ENCODE data around the gene FNTB. TPM values are rescaled to one million over a fixed set of nuclear protein-coding genes. Genes with fewer than 3 reads are reported as not detected.

The FNTB gene
- total and polyA plus RNA-seq, 2 of the 13 experiments (the other 11 are each of a cell fraction or from before 2014, with no cell fraction given), result 23.6 to 28.5 TPM

DNA sequence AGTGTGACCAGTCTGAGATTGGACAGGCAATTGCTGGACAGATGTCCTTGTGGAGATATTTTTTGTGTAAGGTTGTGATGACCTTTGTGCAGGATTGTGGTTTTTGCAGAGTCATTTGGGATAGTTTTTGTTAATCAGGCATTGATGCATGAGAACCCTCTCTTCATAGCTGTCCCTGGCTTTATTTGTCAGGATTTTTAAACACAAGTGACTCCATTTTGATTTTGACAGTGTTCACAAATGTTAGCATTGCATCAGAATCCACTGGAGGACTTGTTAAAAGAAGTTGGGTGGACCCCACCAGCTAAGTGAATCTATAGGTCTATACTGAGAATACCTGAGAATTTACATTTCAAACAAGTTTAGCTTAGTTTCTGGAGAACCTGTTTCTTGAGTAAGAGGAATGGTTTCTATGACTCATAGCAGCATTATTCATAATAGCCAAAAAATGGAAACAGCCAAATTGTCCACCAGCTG lies 11.8 kb downstream of the FNTB start:
- CTCF ChIA-PET (ENCODE audit: low intra/inter-chr PET ratio, low total read pairs), result no interaction called here
- ATAC-seq (no peak), FAIRE-seq (peak; percentile 21), DNase-seq (ENCODE audit: low spot score) (no peak)
- Histone ChIP-seq H2AFZ (ENCODE audit: low read length) (no peak overlapping the region), H3K4me3 (replicated peaks in 1 of 3; ENCODE audit: insufficient read depth in 1 of 3, low read depth in 2 of 3, low read length in 3 of 3) (no peak overlapping the region), H3K4me2 (ENCODE audit: low read depth, low read length) (no peak overlapping the region), H3K9me3 (ENCODE audit: low read length) (no peaks in the 10 kb centered on the region), H3K79me2 (ENCODE audit: insufficient read depth, low read length) (peaks cover 52% of the 10 kb centered on the region), H4K20me1 (ENCODE audit: insufficient read depth, low read length) (no peaks in the 10 kb centered on the region), H3K9ac (ENCODE audit: insufficient read depth, low read depth, low read length) (no peak overlapping the region), H3K27me3 (ENCODE audit: control insufficient read depth in 1 of 2, insufficient read depth in 2 of 2, low read length in 2 of 2) (no peaks in the 10 kb centered on the region), H3K4me1 (ENCODE audit: insufficient read depth, low read length) (peaks cover 30% of the 10 kb centered on the region), H3K27ac (ENCODE audit: extremely low read length, insufficient read depth, low read length) (no peak overlapping the region), H3K36me3 (replicated peaks in 1 of 2; ENCODE audit: control insufficient read depth in 1 of 2, insufficient read depth in 2 of 2, low read length in 2 of 2) (no peaks in the 10 kb centered on the region)
- TF ChIP-seq ZNF780A (CRISPR knock-in tag; IDR thresholded peaks at IDR 0.05) (no peak), ZNF383 (CRISPR knock-in tag; IDR thresholded peaks at IDR 0.05; ENCODE audit: borderline replicate concordance) (no peak), MXD4 (CRISPR knock-in tag; IDR thresholded peaks at IDR 0.05) (no peak), SMAD3 (CRISPR knock-in tag; IDR thresholded peaks at IDR 0.05) (no peak)
- no TSS peak for BruUV-seq (replicated peaks)
- in situ Hi-C loops (cut with HindIII; ENCODE audit: extremely low pct_ligation_motif_present, low pct_unique_long_range_greater_than_20kb), result no loop called here
- POLR2A ChIA-PET, result interaction anchor here (2.3 kb wide), 1 partner anchor 12 kb away, joined by 12 read pairs; the partner anchor contains the start of gene FNTB
- intact Hi-C loops (cut with micrococcal nuclease; ENCODE audit: unreplicated experiment), result no loop called here

DNA sequence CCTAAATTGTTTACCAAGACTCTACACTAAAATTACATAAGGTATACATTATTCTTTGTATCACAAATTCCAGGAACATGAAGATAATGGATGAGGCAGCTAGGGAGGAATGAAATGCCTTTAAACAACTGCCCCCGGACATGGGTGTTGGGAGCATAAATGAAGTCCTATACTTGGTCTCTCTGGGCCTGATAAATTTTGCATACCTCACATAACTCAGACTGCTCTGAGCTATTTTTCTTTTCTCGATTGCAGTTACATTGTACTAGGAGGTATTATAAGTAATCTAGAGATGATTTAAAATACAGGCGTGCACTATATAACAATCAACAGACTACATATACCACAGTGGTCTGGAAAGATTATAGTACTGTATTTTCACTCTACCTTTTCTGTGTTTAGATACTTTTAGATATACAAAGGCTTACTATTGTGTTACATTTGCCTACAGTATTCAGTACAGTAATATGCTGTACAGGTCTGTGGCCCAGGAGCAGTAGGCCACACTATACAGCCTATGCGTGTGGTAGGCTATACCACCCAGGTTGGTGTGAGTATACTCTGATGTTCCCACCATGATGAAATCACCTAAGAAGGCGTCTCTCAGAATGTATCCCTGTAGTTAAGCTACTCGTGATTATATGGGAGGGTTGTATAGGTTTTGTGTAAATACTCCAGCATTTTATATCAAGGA lies 14.3 kb downstream of the FNTB start:
- ChIA-PET POLR2A (interaction anchor here (0.7 kb wide), 1 partner anchor 11 kb away, joined by 3 read pairs; no protein-coding TSS in a partner anchor), CTCF (ENCODE audit: low intra/inter-chr PET ratio, low total read pairs) (no interaction called here)
- BruUV-seq (replicated peaks), result no TSS peak
- WGBS (ENCODE audit: low lambda C conversion rate), result 93% methylated on average over 6 of the region's 6 CpGs
- Histone ChIP-seq H3K4me2 (ENCODE audit: low read depth, low read length) (no peak overlapping the region), H3K36me3 (replicated peaks in 1 of 2; ENCODE audit: control insufficient read depth in 1 of 2, insufficient read depth in 2 of 2, low read length in 2 of 2) (peaks cover 7 to 15% of the 10 kb centered on the region in 2 experiments), H3K9ac (ENCODE audit: insufficient read depth, low read depth, low read length) (no peak overlapping the region), H3K4me3 (replicated peaks in 1 of 3; ENCODE audit: insufficient read depth in 1 of 3, low read depth in 2 of 3, low read length in 3 of 3) (no peak overlapping the region), H3K27me3 (ENCODE audit: control insufficient read depth in 1 of 2, insufficient read depth in 2 of 2, low read length in 2 of 2) (no peaks in the 10 kb centered on the region), H4K20me1 (ENCODE audit: insufficient read depth, low read length) (no peaks in the 10 kb centered on the region), H3K9me3 (ENCODE audit: low read length) (no peaks in the 10 kb centered on the region), H2AFZ (ENCODE audit: low read length) (no peak overlapping the region), H3K4me1 (ENCODE audit: insufficient read depth, low read length) (peaks cover 27% of the 10 kb centered on the region), H3K79me2 (ENCODE audit: insufficient read depth, low read length) (peaks cover 37% of the 10 kb centered on the region), H3K27ac (ENCODE audit: extremely low read length, insufficient read depth, low read length) (no peak overlapping the region)
- in situ Hi-C loops (cut with HindIII; ENCODE audit: extremely low pct_ligation_motif_present, low pct_unique_long_range_greater_than_20kb) (no loop called here), intact Hi-C loops (cut with micrococcal nuclease; ENCODE audit: unreplicated experiment) (no loop called here)
- DNase-seq (ENCODE audit: low spot score), result no peak
- no peak for ATAC-seq
- FAIRE-seq, result no peak
- TF ChIP-seq, protein P1, sequence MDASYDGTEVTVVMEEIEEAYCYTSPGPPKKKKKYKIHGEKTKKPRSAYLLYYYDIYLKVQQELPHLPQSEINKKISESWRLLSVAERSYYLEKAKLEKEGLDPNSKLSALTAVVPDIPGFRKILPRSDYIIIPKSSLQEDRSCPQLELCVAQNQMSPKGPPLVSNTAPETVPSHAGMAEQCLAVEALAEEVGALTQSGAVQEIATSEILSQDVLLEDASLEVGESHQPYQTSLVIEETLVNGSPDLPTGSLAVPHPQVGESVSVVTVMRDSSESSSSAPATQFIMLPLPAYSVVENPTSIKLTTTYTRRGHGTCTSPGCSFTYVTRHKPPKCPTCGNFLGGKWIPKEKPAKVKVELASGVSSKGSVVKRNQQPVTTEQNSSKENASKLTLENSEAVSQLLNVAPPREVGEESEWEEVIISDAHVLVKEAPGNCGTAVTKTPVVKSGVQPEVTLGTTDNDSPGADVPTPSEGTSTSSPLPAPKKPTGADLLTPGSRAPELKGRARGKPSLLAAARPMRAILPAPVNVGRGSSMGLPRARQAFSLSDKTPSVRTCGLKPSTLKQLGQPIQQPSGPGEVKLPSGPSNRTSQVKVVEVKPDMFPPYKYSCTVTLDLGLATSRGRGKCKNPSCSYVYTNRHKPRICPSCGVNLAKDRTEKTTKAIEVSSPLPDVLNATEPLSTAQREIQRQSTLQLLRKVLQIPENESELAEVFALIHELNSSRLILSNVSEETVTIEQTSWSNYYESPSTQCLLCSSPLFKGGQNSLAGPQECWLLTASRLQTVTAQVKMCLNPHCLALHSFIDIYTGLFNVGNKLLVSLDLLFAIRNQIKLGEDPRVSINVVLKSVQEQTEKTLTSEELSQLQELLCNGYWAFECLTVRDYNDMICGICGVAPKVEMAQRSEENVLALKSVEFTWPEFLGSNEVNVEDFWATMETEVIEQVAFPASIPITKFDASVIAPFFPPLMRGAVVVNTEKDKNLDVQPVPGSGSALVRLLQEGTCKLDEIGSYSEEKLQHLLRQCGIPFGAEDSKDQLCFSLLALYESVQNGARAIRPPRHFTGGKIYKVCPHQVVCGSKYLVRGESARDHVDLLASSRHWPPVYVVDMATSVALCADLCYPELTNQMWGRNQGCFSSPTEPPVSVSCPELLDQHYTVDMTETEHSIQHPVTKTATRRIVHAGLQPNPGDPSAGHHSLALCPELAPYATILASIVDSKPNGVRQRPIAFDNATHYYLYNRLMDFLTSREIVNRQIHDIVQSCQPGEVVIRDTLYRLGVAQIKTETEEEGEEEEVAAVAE (CRISPR knock-in tag; IDR thresholded peaks at IDR 0.05; ENCODE audit: borderline replicate concordance), result no peak
- TF ChIP-seq ARHGAP35 (CRISPR knock-in tag; IDR thresholded peaks at IDR 0.05; ENCODE audit: borderline replicate concordance) (no peak), NFE2L2 (IDR thresholded peaks at IDR 0.05; ENCODE audit: low read length) (no peak), EP300 (IDR thresholded peaks at IDR 0.05; ENCODE audit: low read depth in 2 of 2, low read length in 2 of 2) (no peak), EP300 (CRISPR knock-in tag; IDR thresholded peaks at IDR 0.05; ENCODE audit: borderline replicate concordance) (no peak), SRSF9 (IDR thresholded peaks at IDR 0.05; ENCODE audit: borderline replicate concordance, insufficient read depth, low read depth, low read length, poor library complexity, severe bottlenecking) (no peak), CHCHD3 (CRISPR knock-in tag; IDR thresholded peaks at IDR 0.05) (no peak), JUND (CRISPR knock-in tag; IDR thresholded peaks at IDR 0.05) (no peak)
- TF ChIP-seq, protein P2, sequence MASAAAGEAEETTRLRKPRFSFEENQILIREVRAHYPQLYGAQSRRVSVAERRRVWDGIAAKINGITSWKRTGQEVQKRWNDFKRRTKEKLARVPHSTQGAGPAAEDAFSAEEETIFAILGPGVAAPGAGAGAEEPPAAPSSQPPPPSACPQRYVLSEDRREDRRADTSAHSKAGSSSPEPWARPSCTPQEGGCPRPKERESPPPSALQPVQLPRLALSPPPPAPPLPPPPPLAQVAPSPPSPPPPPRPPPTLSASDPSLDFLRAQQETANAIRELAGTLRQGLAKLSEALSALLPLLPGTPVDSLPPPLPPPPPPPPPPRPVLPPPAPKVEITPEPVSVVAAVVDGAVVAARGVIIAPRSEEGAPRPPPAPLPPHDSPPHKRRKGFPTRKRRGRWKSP (CRISPR knock-in tag; IDR thresholded peaks at IDR 0.05), result no peak
